CD4-positive, alpha-beta T cell treated with Interleukin-6 at 100 ng/mL for 8 hours (primary cell): ENCODE results near the gene IFNG.

Source experiments
- DNase-seq: peaks from one replicate; pipeline ENCODE4 v3.0.0-alpha.2; 2020; ENCODE audit warnings: mixed read lengths, low spot score

IFNG gene

DNA sequence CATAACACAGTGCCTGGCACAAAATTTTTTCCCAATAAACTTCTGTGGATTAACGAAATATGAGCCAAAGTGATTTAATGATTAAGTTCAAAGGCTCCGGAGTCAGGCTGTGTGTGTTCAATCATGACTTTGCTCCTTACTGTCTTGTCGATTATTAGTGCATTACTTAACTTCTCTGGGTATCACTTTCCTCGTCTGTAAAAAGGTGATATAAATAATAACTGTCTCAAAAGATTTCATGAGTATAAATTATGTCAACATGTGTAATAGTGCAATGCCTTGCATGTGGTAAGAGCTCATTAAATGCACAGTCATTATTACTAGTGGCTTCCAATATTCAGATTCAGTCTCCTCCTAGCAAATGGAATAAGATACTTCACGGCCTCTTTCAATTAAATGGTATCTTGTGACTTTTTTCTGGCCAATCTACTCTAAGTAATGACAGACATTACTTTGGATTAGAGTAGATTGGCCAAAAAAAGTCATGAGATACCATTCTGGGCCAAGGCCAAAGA lies 6.8 kb upstream of the IFNG start:
- no peak for DNase-seq

DNA sequence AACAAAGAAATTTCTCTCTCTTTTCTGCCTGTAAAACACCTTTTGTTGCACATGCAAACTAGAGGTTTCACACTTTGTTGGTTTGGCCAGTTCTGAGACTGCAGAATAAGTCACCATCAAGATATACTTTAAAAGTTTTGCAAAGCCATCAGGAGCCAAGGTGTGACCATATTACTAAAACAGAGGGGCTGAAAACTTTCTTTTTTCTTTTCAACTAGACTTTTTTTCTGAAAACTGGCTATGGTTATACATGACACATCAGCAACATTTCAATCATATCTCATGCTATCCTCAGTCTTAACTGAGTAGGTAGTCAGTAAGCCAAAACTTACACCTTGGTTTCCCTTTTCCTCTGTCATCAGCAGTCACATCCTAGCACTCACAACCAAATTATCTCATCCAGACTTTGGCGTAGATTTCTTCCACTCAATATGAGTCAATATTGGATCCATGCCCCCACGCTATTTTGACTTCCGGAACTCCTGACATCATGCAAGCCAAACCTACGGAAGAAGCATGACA lies 4.1 kb upstream of the IFNG start:
- no peak for DNase-seq

GRCh38 chr12:68162374-68162773 lies 2.8 kb upstream of the IFNG start:
- no peak for DNase-seq

DNA sequence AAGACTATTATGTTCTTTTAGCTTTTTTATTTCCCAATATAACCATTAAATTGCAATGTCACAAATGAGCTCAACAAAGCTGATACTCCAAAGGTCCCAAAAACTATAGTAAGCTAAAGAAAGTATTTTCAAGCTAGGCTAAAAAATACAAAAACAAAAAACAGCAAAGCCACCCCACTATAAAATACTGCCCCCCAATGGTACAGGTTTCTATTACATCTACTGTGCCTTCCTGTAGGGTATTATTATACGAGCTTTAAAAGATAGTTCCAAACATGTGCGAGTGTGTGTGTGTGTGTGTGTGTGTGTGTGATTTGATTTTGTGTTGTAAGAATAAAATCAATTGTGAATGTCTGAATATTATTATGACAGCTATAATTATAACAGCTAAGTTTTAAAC lies 1.1 kb downstream of the IFNG start:
- peak; percentile 33 for DNase-seq

DNA sequence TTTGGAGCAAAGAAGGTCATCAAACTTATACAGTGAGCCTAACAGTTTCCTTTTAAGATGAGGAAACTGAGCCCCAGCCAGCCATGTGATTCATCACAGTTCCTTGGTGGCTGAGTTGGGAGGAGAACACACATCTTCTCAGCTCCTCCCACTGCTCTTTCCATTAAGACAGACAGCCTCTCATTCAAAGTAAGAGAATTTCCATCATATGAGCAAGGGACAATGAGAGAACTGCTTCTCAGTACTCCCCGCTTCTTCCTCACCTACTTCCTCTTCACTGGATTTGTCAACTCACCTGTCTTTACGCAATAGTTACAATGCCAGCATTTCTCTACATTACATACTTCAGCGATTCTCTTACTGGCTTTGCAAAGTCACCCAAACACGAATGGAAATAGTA lies 2.2 kb downstream of the IFNG start:
- no peak for DNase-seq

GRCh38 chr12:68156636-68157035 lies 2.9 kb downstream of the IFNG start:
- no peak for DNase-seq

DNA sequence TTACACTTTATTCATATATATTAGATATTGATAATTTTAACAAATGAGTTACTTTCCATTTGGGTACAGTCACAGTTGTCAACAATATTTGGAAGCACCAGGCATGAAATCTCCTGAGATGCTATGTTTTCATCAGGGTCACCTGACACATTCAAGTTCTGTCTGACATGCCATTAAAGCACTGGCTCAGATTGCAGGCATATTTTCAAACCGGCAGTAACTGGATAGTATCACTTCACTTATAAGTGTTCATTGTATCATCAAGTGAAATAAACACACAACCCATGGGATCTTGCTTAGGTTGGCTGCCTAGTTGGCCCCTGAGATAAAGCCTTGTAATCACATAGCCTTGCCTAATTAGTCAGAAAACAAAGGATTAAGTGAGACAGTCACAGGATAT lies 4.8 kb downstream of the IFNG start:
- DNase-seq = no peak

GRCh38 chr12:68148261-68148951 lies 11.1 kb downstream of the IFNG start:
- no peak for DNase-seq

DNA sequence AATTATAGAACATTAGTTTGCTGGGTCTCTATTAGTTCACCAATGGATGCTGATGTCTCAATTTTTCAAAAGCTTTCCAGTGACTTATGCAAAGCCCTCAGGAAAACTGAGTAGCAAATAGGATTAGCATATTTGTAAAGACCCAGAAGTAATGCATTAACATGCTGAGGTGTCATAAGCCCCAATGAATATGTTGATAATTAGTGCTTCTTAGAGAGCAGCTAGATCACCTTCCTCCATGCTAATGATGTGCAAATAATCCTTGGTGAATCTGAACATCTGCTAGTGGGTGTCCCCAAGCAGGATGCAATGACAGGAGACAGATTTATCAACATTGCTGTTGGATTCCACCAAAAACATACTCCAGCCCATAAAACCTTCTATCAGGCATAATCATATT lies 19.0 kb downstream of the IFNG start:
- no peak for DNase-seq

DNA sequence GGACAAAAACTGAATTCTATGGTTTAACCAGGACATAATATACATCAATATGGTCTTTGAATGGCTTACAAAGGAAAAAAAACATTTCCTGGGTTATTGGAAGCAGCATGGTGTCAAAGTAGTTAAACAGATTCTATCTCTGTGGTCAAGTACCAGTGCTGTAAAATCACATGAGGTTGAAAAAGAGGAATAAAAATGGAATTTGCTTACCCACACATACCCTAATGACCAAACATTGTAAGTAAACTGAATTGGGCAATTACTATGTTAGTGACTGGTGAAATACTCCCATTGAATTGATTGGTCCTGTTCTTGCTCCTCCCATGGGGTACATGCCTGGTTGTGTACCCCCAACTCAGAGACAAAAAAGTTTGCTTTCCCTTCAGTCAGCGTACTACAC lies 19.6 kb downstream of the IFNG start:
- DNase-seq = no peak

DNA sequence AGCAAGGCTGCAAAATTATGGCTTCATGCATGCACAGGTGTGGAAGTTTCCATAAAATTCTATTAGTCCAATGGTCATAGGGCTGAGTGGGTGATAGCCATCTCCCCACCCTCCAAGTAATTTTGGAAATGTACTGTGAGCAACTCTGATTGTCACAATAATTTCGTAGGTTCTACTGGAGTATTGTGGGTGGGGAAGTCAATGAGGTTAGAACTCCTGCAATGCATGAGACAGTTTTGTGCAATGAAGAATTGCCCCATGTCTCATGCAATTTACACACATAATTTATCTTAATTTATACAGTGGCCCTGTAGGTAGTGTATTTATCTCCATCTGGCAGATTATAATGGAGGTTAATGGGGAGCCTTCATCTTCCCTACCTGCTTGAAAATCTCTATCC lies 20.5 kb downstream of the IFNG start:
- DNase-seq = no peak

- DNase-seq = no peak
Observed at GRCh38 chr12:68138480-68138879, 21.1 kb downstream of the IFNG start.

DNA sequence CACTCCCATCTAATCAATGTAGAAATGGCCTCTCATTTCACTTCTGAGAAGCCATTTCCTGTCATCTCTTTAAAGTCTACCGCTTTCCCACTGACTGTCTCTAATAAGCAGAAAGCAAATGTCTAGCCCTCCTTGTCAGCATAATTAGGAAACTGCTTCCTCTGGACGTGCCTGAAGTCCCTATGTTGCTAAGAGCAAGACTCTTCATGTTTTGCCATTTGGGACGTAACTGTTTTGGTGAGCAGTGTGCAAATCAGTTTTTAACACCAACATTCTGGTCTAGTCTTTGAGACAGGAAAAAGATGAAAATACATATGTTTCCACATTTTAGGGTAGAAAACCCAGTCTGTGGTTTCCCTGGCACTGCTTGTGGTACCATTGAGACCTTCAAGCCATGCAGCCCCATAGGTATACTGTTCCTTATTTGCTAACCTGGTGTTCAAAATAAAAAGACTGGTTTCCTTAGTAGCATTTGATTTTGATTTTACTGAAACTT lies 22.2 kb downstream of the IFNG start:
- no peak for DNase-seq

GRCh38 chr12:68135520-68135919 lies 24.0 kb downstream of the IFNG start:
- DNase-seq = no peak

GRCh38 chr12:68131867-68132414 lies 27.6 kb downstream of the IFNG start:
- no peak for DNase-seq

DNA sequence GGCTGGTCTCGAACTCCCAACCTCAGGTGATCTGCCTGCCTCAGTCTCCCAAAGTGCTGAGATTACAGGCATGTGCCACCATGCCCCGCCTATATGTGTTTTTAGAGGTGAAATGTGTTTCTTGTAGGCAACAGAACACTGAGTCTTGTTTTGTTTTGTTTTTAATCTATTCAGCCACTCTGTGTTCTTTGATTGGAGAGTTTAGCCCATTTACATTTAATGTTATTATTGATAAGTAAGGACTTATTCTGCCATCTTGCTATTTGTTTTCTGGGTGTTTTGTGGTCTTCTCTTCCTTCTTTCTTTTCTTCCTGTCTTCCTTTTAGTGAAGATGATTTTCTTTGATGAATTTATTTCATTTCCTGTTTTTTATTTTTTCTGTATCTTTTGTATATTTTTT lies 29.6 kb downstream of the IFNG start:
- DNase-seq = no peak

DNA sequence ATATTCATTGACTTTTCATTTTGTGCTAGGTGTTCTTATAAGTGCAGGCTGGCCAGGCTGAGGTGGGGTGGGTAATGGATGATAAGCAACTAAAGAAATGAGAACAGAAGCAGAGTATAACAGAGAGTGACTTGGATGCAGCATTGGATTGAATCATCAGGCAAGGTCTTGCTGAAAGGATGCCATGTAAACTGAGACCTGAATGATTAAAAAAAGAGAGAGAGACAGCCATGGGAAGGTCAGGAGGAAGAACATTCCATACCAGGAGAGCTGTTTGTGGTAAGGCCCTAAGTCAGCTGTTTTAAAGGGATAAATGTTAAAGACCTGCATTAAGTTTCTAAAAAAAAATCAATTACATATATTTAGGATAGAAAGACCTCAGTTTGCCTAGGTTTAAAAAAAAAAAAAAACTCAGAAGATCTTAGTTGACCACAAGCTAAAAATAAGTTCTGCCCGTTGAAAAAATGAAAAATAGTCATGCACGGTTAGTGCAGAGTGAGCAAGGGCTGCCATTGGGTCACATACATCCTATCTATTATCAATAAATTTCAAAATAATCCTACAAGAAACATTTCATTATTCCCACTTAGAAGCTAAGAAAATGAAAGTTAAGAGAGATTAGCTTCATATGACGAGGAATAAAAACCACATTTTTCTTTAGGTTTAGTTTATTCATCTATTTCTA lies 37.2 kb downstream of the IFNG start:
- no peak for DNase-seq

DNA sequence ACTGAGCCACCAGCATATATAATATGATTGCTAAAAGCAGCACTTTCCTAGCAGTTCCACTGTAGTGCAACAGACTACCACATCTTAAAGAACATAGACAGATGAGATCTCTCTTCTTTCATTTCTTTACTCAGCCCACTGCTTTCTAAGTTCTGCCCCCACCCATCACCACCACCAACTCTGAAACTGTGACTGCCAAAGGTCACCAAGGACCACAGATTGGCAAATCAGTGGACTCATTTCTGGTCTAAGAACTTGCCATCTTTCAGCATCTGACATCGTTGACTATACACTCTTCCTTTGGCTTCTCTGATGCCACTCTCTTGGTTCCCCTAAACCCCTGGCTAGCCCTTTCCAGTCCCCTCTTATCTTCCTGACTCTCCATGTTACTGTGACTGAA lies 38.4 kb downstream of the IFNG start:
- DNase-seq = no peak

GRCh38 chr12:68119724-68120211 lies 39.8 kb downstream of the IFNG start:
- DNase-seq = peak; percentile 39

GRCh38 chr12:68119250-68119649 lies 40.3 kb downstream of the IFNG start:
- no peak for DNase-seq

DNA sequence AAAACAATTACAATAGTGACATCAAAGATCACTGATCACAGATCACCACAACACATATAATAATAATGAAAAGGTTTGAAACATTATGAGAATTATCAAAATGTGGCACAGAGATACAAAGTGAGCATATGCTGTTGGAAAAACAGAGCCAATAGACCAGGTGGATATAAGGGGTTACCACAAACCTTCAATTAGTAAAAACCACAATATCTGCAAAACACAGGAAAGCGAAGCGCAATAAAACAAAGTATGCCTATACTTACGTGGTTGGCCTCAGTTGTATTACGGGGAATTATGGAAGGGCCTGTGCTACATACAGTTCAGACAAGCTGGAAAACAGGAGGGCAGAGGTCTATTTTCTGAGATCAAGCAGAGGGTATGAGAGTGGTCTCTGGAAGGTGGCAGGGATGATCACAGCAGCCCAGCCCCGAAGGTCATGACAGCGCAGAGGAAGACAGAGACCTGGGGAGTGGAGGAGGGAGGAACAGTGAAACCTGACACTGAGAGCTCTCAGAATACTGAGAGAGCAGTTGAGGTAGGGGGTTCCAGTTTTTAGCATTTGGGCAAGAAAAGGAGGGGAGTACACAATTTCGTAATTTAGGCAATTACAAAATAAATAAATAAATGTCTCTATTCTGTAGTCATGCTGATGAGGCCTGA lies 41.3 kb downstream of the IFNG start:
- no peak for DNase-seq

DNA sequence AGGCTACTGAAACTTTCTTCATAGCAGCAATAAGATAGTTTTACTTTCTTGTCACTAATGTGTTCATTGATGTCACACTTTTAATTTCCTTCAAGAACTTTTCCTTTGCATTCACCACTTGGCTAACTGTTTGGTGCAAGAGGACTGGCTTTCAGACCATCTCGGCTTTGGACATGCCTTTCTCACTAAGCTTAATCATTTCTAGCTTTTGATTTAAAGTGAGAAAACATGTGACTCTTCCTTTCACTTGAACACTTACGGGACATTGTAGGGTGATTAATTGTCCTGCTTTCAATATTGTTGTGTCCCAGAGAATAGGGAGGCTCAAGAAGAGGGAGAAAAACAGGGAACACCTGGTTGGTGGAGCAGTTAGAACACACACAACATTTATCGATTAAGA lies 41.9 kb downstream of the IFNG start:
- DNase-seq = no peak
